GM12872 (cell line): ENCODE results near the gene CAMP.

ENCODE experiments used
- TF ChIP-seq, protein P1 (sequence below): IDR thresholded peaks from 3 replicates; pipeline ENCODE4 v1.5.1; 2011; ENCODE audit warnings: low read depth, mild to moderate bottlenecking, low read length, moderate library complexity; ENCODE audit not compliant: insufficient read depth

The CAMP gene

DNA sequence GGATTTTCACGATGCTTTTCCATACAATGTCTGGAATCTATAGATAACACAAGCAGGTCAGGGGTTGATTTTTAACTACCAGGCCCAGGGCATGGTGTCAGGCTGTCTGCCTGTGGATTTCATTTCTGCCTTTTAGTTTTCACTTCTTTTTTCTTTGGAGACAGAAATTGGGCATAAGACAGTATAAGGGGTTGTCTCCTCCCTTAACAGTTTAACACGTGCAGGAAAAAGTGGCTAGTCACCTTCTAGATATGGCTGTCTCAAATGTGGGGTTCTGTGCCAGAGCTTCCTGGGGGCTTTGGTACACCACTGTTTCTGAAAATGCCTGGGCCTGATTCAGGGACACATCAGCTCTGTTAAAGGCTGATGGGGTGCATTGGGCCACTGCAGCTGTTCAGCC, 10.2 kb downstream of the CAMP start:
- TF ChIP-seq, protein P1, sequence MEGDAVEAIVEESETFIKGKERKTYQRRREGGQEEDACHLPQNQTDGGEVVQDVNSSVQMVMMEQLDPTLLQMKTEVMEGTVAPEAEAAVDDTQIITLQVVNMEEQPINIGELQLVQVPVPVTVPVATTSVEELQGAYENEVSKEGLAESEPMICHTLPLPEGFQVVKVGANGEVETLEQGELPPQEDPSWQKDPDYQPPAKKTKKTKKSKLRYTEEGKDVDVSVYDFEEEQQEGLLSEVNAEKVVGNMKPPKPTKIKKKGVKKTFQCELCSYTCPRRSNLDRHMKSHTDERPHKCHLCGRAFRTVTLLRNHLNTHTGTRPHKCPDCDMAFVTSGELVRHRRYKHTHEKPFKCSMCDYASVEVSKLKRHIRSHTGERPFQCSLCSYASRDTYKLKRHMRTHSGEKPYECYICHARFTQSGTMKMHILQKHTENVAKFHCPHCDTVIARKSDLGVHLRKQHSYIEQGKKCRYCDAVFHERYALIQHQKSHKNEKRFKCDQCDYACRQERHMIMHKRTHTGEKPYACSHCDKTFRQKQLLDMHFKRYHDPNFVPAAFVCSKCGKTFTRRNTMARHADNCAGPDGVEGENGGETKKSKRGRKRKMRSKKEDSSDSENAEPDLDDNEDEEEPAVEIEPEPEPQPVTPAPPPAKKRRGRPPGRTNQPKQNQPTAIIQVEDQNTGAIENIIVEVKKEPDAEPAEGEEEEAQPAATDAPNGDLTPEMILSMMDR, result no peak

DNA sequence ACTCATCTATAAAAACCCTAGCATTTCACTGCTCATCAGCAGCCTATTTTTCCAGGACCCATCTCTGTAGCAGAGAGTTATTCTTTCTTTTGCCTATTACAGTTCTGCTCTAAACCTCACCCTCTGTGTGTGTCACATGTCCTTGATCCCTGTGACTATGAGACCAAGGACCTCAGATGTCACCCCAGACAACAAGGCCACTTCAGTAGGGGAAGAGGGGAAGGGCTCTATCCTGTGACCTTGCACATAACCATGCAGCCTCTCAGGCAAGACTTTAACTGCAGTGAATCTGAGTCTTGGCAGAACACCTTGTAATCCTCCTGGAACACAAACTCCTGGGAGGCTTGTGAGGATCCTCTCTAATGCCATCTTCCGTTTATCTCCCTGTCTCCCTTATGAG, 13.2 kb downstream of the CAMP start:
- TF ChIP-seq, protein P1, result no peak

DNA sequence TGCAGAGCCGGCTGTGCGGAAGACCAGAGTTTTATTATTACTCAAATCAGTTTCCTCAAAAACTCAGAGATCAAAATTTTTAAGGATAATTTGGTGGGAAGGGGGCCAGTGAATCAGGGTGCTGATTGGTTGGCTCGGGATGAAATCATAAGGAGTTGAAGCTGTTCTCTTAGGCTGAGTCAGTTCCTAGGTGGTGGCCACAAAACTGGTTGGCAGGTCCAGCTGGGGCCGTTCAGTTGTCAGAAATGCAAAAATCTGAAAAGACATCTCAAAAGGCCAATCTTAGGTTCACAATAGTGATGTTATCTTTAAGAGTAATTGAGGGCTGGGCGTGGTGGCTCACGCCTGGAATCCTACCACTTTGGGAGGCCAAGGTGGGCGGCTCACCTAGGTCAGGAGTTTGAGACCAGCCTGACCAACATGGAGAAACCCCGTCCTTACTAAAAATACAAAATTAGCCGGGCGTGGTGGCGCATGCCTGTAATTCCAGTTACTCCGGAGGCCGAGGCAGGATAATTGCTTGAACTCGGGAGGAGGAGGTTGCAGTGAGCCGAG, 15.3 kb downstream of the CAMP start:
- TF ChIP-seq, protein P1, result no peak

DNA sequence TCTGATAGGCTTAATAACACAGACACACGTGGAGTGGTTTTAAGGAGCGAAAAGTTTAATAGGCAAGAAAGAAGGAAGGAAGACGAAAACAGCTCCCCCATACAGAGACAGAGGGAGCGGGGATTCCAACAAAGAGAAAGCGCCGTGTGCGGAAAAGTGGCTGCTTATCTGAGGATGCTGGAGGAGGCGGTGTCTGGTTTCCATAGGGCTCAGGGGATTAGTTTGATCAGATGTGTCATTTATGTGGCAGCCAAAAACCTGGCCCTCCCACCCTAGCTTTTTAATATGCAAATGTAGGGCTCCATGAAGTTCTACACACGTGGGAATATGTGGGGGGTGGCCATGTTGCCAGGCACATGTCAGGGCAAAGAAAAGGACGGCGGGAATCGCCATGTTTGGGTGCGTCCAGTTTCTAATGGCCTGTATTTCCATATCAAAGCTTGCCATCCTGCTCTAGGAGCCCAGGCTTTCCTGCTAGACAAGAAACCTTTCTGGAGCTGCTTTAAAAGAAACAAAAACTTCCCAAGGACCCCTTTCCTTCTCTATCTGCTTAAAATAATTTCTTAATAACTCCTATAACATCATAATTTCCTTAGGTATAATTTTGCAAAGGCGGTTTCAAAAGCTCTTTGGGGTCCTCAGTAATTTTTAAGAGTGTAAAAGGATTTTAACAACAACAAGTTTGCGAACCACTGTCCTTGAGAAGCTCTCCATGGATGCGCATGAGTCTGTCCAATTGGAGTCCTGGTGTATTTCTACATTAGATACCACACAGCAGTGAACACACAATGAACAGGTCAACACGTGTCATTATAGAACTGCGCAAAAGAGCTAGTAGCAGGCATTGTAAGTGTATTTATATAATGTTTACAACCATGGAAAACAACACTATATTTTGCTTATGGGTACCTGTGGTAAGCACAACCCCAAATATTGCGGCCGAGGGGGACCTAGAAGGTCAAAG, 17.0 kb downstream of the CAMP start:
- TF ChIP-seq, protein P1, result no peak

DNA sequence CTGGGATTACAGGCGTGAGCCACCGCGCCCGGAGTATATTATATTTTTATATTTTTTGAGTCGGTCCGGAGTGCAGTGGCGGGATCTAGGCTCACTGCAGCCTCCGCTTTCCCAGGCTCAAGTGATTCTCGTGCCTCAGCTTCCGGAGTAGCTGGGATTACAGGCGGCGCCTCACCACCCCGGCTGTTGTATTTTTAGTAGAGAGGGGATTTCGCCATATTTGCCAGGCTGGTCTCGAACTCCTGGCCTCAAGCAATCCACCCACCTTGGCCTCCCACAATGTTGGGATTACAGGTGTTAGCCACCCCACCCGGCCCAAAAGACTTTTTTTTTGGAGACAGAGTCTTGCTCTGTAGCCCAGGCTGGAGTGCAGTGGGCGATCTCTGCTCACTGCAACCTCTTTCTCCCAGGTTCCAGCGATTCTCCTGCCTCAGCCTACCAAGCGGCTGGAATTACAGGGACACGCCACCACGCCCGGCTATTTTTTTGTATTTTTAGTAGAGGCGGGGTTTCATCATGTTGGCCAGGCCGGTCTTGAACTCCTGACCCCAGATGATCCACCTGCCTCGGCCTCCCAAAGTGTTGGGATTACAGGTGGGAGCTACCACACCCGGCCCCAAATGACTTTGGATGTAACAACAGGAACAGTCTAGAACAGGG, 18.6 kb downstream of the CAMP start:
- TF ChIP-seq, protein P1, result no peak

DNA sequence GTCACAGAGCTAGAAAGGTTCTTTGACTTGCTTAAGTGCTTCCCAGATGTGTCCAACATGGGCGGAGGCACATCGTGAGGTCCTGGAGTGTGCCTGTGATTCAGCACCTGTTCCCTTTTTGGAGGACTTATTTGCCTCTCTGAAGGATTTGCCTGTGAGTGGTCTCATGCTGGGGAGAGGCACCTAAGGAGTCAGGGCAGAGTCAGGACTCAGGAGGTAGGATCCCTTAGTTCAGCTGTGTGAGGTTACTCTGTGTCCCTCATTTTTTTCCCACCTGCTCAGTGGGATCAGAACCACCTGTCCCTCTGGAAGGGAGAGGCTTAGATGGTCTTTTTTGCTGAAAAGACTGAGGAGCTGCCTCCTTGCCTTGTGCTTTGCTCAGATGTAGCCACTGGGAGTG, 20.6 kb downstream of the CAMP start:
- TF ChIP-seq, protein P1, result no peak

DNA sequence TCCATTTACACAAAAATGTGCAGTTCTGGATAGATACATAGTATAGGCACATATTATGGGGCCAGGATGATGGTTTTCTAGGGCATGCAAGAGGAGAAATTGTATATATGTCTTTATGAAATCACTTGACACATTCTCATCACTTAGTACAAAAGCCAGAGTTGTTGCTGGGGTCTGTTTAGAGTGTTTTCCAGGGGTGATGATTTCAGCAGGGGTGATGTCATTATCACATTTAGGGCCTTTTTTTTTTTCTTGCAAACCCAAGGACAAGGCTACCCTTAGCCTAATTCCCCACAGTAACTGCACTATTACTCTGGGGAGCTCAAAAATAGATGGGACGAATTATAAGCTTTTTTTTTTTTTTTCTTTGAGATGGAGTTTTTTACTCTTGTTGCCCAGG, 21.2 kb downstream of the CAMP start:
- TF ChIP-seq, protein P1, result no peak
